PC-9 (cell line): ENCODE measurements around the gene NANOS1. TPM values are rescaled to one million over a fixed set of nuclear protein-coding genes. Genes with fewer than 3 reads are reported as not detected.

Experiments used
- BruUV-seq: library from RNA; stranded (reverse); fragments of 400-500 nt; replicated peaks from 2 replicates; lab custom pipeline; 2021; lab: Mats Ljungman, UMichigan
- CTCF ChIA-PET: fragments of 300-600 bp; sonication (Branson Sonifier 250); formaldehyde crosslinking; loops from one replicate; lab custom pipeline; 2022; ENCODE audit warnings: antibody characterized with exemption; lab: Charles Lee
- POLR2A ChIA-PET: fragments of 300-600 bp; sonication (Branson Sonifier 250); formaldehyde crosslinking; loops from one replicate; lab custom pipeline; 2022; ENCODE audit warnings: antibody characterized with exemption; ENCODE audit not compliant: unreplicated experiment; lab: Charles Lee
- DNase-seq, 2 experiments: peaks; one replicate each; pipeline versions ENCODE4 v3.0.0 to v3.0.0-alpha.2; 2015 to 2022; ENCODE audit warnings: mixed read lengths in 1 of 2
- H2AFZ ChIP-seq: fragments of 200-600 bp; sonication (generic); 2 replicates; pipeline ENCODE4 v1.8.1; 2017; ENCODE audit warnings: antibody characterized with exemption
- H3F3A ChIP-seq: fragments of 200-600 bp; sonication (generic); 2 replicates; pipeline ENCODE4 v1.8.1; 2017; ENCODE audit warnings: antibody characterized with exemption, mild to moderate bottlenecking, low read depth; ENCODE audit not compliant: insufficient read depth
- H3K27ac ChIP-seq: fragments of 200-600 bp; sonication (generic); 2 replicates; pipeline ENCODE4 v1.6.1; 2016; ENCODE audit warnings: mixed run types
- H3K27me3 ChIP-seq: fragments of 200-600 bp; sonication (generic); 2 replicates; pipeline ENCODE4 v1.6.1; 2016; ENCODE audit warnings: low read depth, mixed run types; ENCODE audit not compliant: insufficient read depth
- H3K36me3 ChIP-seq: fragments of 200-600 bp; sonication (generic); 2 replicates; pipeline ENCODE4 v1.6.1; 2016; ENCODE audit warnings: low read depth, mixed run types
- H3K4me1 ChIP-seq: fragments of 200-600 bp; sonication (generic); replicated peaks from 2 replicates; pipeline ENCODE4 v1.6.1; 2016; ENCODE audit warnings: mixed run types; ENCODE audit not compliant: insufficient read depth
- H3K4me2 ChIP-seq: fragments of 200-600 bp; sonication (generic); 2 replicates; pipeline ENCODE4 v1.6.1; 2017; ENCODE audit warnings: mixed run types
- H3K4me3 ChIP-seq: fragments of 200-600 bp; sonication (generic); 2 replicates; pipeline ENCODE4 v1.6.1; 2016; ENCODE audit warnings: mixed run types
- H3K79me2 ChIP-seq: fragments of 200-600 bp; sonication (generic); 2 replicates; pipeline ENCODE4 v1.6.1; 2017; ENCODE audit warnings: low read depth, mixed run types
- H3K9me2 ChIP-seq: fragments of 200-600 bp; sonication (generic); 2 replicates; pipeline ENCODE4 v1.8.1; 2017; ENCODE audit warnings: mild to moderate bottlenecking; ENCODE audit not compliant: insufficient read depth
- H3K9me3 ChIP-seq: fragments of 200-600 bp; sonication (generic); 2 replicates; pipeline ENCODE4 v1.8.1; 2016; ENCODE audit warnings: low read depth; ENCODE audit not compliant: insufficient read depth
- H4K20me1 ChIP-seq: fragments of 200-600 bp; sonication (generic); 2 replicates; pipeline ENCODE4 v1.8.1; 2017; ENCODE audit not compliant: insufficient read depth
- CTCF ChIP-seq: fragments of 200-600 bp; sonication (generic); conservative IDR thresholded peaks from 2 replicates; pipeline ENCODE4 v1.6.1; 2017; ENCODE audit warnings: mixed run types, antibody characterized with exemption, mild to moderate bottlenecking, moderate library complexity
- EZH2 ChIP-seq: fragments of 200-600 bp; sonication (generic); IDR thresholded peaks from 2 replicates; pipeline ENCODE4 v1.8.0; 2017; ENCODE audit warnings: antibody characterized with exemption, low read depth
- intact Hi-C: fragments of 100-400 bp; cut with micrococcal nuclease; formaldehyde crosslinking; loops from one replicate; pipeline ENCODE4 v1.10.0; 2022; ENCODE audit not compliant: unreplicated experiment
- total RNA-seq: library from RNA; stranded (reverse); gene quantifications from 2 replicates; pipeline ENCODE4 v1.2.3, GENCODE V29; 2021

NANOS1 gene
- total RNA-seq, 1 experiment from 2014 or later: 7.2 TPM

GRCh38 chr10:119039161-119039560, 9.6 kb downstream of the NANOS1 start:
- ChIA-PET CTCF (no interaction called here), POLR2A (no interaction called here)
- H3K36me3 ChIP-seq: peaks cover 11% of the 10 kb centered on the region; the same call in 1 of the 2 replicates
- peaks cover 52% of the 10 kb centered on the region for H3F3A ChIP-seq
- H2AFZ ChIP-seq: no peak overlapping the region
- no peaks in the 10 kb centered on the region for H3K9me2 ChIP-seq
- no peaks in the 10 kb centered on the region for H3K27me3 ChIP-seq
- TF ChIP-seq CTCF (no peak), EZH2 (no peak)
- H3K9me3 ChIP-seq: no peaks in the 10 kb centered on the region
- H3K79me2 ChIP-seq: peaks cover 22% of the 10 kb centered on the region
- no peaks in the 10 kb centered on the region for H3K4me1 ChIP-seq
- H3K4me2 ChIP-seq: no peak overlapping the region
- H4K20me1 ChIP-seq: peaks cover 28% of the 10 kb centered on the region
- no peak overlapping the region for H3K4me3 ChIP-seq
- no TSS peak for BruUV-seq
- no peak overlapping the region for H3K27ac ChIP-seq
- intact Hi-C loops: no loop called here
- no peak for DNase-seq

DNA sequence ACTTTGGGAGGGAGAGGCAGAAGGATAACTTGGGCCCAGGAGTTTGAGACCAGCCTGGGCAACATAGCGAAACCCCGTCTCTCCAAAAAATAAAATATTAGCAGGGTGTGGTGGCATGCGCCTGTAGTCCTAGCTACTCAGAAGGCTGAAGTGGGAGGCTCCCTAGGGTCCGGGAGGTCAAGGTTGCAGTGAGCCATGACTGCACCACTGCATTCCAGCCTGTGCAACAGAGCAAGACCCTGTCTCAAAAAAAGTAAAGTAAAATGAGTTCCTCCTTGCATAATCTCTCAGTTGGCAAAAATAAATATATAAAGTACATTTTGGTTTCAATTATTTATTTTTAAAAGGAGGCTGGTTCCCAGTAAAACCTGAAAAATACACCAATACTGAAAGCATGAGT, 11.8 kb downstream of the NANOS1 start:
- DNase-seq: no peak
- intact Hi-C loops: no loop called here
- no peaks in the 10 kb centered on the region for H3K4me1 ChIP-seq
- H3K27ac ChIP-seq: no peak overlapping the region
- POLR2A ChIA-PET: no interaction called here
- H3K27me3 ChIP-seq: no peaks in the 10 kb centered on the region
- no peak overlapping the region for H3K4me3 ChIP-seq
- peaks cover 47% of the 10 kb centered on the region for H3F3A ChIP-seq
- no peak overlapping the region for H2AFZ ChIP-seq
- TF ChIP-seq CTCF (no peak), EZH2 (no peak)
- peaks cover 21% of the 10 kb centered on the region; the same call in 1 of the 2 replicates for H3K36me3 ChIP-seq
- no peaks in the 10 kb centered on the region for H3K9me2 ChIP-seq
- peaks cover 33% of the 10 kb centered on the region for H4K20me1 ChIP-seq
- H3K4me2 ChIP-seq: no peak overlapping the region
- CTCF ChIA-PET: interaction anchor here (0.6 kb wide), 1 partner anchor 1065 kb away, joined by 3 read pairs; no protein-coding TSS in a partner anchor
- no peaks in the 10 kb centered on the region for H3K9me3 ChIP-seq
- H3K79me2 ChIP-seq: peaks cover 26% of the 10 kb centered on the region
- no TSS peak for BruUV-seq

GRCh38 chr10:119042169-119042568, 12.7 kb downstream of the NANOS1 start:
- ChIA-PET POLR2A (no interaction called here), CTCF (no interaction called here)
- Histone ChIP-seq H3K79me2 (peaks cover 27% of the 10 kb centered on the region), H3K27ac (no peak overlapping the region), H3K36me3 (peaks cover 22% of the 10 kb centered on the region; the same call in 1 of the 2 replicates), H4K20me1 (peaks cover 37% of the 10 kb centered on the region), H2AFZ (no peak overlapping the region), H3K4me2 (no peak overlapping the region), H3K9me2 (no peaks in the 10 kb centered on the region), H3K27me3 (no peaks in the 10 kb centered on the region), H3F3A (peaks cover 41% of the 10 kb centered on the region), H3K9me3 (no peaks in the 10 kb centered on the region), H3K4me1 (no peaks in the 10 kb centered on the region), H3K4me3 (no peak overlapping the region)
- no peak for TF ChIP-seq EZH2
- TF ChIP-seq CTCF: no peak
- intact Hi-C loops: no loop called here
- TSS peak; percentile 95 for BruUV-seq
- no peak for DNase-seq
